Measurements from ENCODE around the gene DLGAP1. TPM values are rescaled to one million over a fixed set of nuclear protein-coding genes. Genes with fewer than 3 reads are reported as not detected.

The DLGAP1 gene
- total and polyA plus RNA-seq, 2 of the 8 experiments (the other 6 are each of a cell fraction or from before 2014, with no cell fraction given): 11.8 to 16.9 TPM

DNA sequence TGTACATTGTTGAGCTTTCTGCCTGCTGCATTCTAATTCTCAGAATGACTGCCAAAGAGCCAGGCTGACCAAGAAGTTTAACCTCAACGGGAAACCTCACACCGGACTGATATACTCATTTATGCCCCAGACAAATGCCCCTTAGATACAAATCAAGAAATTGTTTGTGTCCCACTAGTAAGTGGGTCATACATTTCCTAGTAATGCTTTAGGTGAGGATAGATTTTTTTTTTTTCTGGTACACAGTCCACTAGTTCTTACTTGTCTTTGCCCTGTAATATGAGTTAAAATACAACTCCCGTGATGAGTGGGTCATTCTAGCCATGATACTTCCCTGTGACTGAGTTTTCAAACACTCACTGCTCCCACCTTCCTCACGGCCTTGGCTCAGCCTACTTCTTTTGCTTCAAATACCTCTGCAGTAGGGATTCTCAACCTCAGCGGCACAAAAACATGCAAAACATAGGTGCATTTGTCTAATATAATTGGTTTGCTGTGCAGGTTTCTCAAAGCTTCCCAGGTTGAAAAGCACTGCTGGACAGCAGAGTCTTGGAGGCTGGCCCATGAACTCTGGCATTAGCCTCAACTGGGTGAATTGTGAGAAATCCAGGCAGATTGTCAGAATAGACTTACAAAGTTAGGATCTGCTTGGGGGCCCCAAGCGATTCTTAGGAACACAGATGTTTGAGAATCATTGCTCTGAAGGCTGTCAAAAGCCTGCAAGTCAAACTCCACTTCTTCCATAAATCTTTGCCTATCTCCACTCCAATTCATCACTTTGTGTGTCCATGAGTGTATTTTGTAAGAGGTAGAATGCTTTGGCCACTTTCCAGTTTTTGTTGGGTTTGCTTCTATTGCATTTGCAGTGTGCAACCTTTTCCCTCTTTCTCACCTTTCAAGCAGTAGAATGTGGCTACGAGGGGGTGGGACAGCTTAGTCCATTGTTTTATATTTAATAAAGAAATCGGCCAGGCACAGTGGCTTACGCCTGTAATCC is 969.7 kb downstream of the DLGAP1 start:
- Histone ChIP-seq H3K14ac (ENCODE audit: insufficient read length) (no peak overlapping the region), H4K20me1 (replicated peaks in 1 of 2; ENCODE audit: control insufficient read depth in 1 of 2, insufficient read depth in 2 of 2, low read length in 2 of 2) (no peaks in the 10 kb centered on the region), H4K91ac (replicated peaks; ENCODE audit: insufficient read length, low read length) (no peak overlapping the region), H3K27ac (ENCODE audit: low read depth, low read length) (no peak overlapping the region), H3K27me3 (replicated peaks in 1 of 4; ENCODE audit: control insufficient read depth in 3 of 4, extremely low read depth in 1 of 4, insufficient read depth in 3 of 4, low read length in 3 of 4) (no peaks in the 10 kb centered on the region), H3K4me1 (replicated peaks in 1 of 4; ENCODE audit: control insufficient read depth in 3 of 4, insufficient read depth in 4 of 4, low read length in 3 of 4) (peaks cover 0 to 7% (median 3%) of the 10 kb centered on the region in 4 experiments; a peak in 4 of 7 replicates), H2BK20ac (ENCODE audit: low read length) (no peak overlapping the region), H3K23me2 (ENCODE audit: low read depth, low read length) (no peaks in the 10 kb centered on the region), H3K23ac (ENCODE audit: insufficient read length) (no peak overlapping the region), H2BK12ac (ENCODE audit: low read depth, low read length) (no peak overlapping the region), H3K9ac (replicated peaks in 1 of 4; ENCODE audit: extremely low read depth in 1 of 4, low read depth in 3 of 4, low read length in 3 of 4) (no peak overlapping the region), H2BK5ac (ENCODE audit: low read depth, low read length) (no peak overlapping the region), H3K4me2 (ENCODE audit: insufficient read depth in 1 of 2, low read depth in 2 of 2, low read length in 2 of 2) (no peak overlapping the region), H2BK120ac (replicated peaks; ENCODE audit: low read depth, low read length) (no peak overlapping the region), H2AFZ (ENCODE audit: low read length) (no peak overlapping the region), H3K56ac (replicated peaks; ENCODE audit: insufficient read length, low read depth, low read length) (no peak overlapping the region), H4K5ac (ENCODE audit: insufficient read length, low read depth, low read length) (no peak overlapping the region), H3K79me1 (ENCODE audit: low read depth, low read length) (no peaks in the 10 kb centered on the region), H4K8ac (ENCODE audit: extremely low read depth, insufficient read depth, low read length) (no peak overlapping the region), H2BK15ac (ENCODE audit: low read length) (no peak overlapping the region), H3K9me3 (ENCODE audit: insufficient read depth in 2 of 2, low read depth in 1 of 2, low read length in 1 of 2) (no peaks in the 10 kb centered on the region), H3K4ac (replicated peaks; ENCODE audit: insufficient read length, low read depth, low read length) (no peak overlapping the region), H3K36me3 (ENCODE audit: control insufficient read depth in 2 of 4, insufficient read depth in 4 of 4, low read length in 3 of 4) (no peaks in the 10 kb centered on the region), H3K4me3 (ENCODE audit: extremely low read depth in 1 of 4, insufficient read depth in 2 of 4, low read depth in 3 of 4, low read length in 4 of 4) (no peak overlapping the region), H3K18ac (ENCODE audit: extremely low read depth, low read length) (no peak overlapping the region), H2AK5ac (ENCODE audit: low read depth, low read length) (no peak overlapping the region), H3K79me2 (ENCODE audit: control insufficient read depth in 1 of 2, insufficient read depth in 2 of 2, low read length in 2 of 2) (no peaks in the 10 kb centered on the region)
- no peak for DNase-seq (ENCODE audit: low read depth in 1 of 2, low spot score in 2 of 2)
- FAIRE-seq: no peak
- ChIA-PET CTCF (ENCODE audit: partially characterized antibody) (interaction anchor here (0.8 to 2.2 kb wide), 9 partner anchors 9 to 204 kb away, joined by 3 to 7 read pairs (median 5); no protein-coding TSS in a partner anchor), POLR2A (ENCODE audit: partially characterized antibody) (interaction anchor here (2.1 kb wide), 1 partner anchor 12 kb away, joined by 5 read pairs; no protein-coding TSS in a partner anchor)
- 92% methylated on average over 9 of the region's 9 CpGs; no CpG with 5 or more reads in 1 of the 2 experiments for WGBS, 2 experiments (ENCODE audit: extremely low coverage in 1 of 2, insufficient coverage in 1 of 2, insufficient read length in 1 of 2, insufficient replicate concordance in 2 of 2, low coverage in 1 of 2, low lambda C conversion rate in 2 of 2, missing lambda C conversion rate in 1 of 2)
- TF ChIP-seq CHD2 (IDR thresholded peaks at IDR 0.05; ENCODE audit: low read length) (no peak), TAF7 (optimal IDR thresholded peaks at IDR 0.05; ENCODE audit: borderline replicate concordance, low read depth, low read length) (no peak), GABPA (IDR thresholded peaks at IDR 0.05; ENCODE audit: borderline replicate concordance, insufficient read depth, low read length) (no peak), CBX8 (IDR thresholded peaks at IDR 0.05; ENCODE audit: borderline replicate concordance, low read depth, low read length) (no peak), BCL11A (IDR thresholded peaks at IDR 0.05; ENCODE audit: low read depth in 2 of 2, low read length in 2 of 2) (no peak), CREB1 (IDR thresholded peaks at IDR 0.05) (no peak), TBP (IDR thresholded peaks at IDR 0.05; ENCODE audit: low read depth, low read length) (no peak), JUN (IDR thresholded peaks at IDR 0.05; ENCODE audit: low read depth, low read length) (no peak), RBBP5 (IDR thresholded peaks at IDR 0.05; ENCODE audit: borderline replicate concordance, low read depth, low read length) (no peak)
